ENCODE measurements around the gene ARL2BP.

Gene ARL2BP

DNA sequence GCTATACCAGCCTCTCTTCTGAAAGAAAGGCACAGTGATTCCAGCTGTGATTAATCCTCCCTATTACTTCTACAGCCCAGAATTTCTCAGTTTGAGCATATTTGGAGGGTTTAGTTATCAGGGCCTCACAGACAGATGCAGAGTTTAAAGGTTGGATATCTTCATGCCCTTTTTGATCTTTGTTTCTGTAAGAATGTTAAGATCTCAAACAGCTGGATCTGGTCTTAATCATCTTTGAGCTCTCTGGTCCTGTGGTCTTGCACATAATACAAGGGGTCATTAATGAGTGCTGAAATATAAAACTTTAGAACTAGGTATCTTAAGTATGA lies 9.1 kb upstream of the ARL2BP start:
- DNase-seq = no peak

DNA sequence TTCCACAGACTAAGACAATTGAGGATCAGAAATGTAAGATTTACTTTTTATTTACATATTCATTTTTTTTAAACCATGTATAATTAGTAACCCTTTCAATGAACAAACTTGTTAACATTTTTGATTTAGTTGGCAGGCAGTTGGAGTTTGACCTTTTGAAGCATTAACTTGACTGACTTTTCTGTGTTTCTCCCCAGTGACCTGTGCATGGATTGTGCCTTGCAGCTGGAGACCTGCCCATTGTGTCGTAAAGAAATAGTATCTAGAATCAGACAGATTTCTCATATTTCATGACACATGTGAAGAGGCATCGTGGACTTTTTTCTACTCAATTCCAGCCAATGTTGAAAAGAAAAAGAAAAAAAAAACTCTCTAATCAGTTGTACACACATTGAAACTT lies 6.4 kb upstream of the ARL2BP start:
- DNase-seq = no peak

DNA sequence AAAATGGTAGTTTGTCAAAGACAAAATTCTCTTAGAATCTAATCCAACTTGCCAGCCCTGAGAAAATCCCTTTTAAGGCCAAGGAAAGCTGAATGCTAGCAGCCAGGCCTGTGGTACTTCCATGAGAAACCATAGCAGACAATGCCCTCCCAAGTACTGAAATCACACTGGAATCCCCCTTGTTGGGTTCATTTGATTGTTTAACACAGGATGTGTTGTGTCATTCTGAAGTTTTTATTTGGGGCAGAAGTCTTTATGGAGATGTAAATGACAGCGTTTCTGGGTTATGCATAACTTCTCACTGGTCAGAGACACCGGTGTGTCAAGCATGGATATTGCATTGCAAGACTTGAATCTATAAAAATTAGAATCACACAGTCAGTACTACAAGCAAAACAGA lies 6.0 kb upstream of the ARL2BP start:
- peak; percentile 68 to 91 for DNase-seq

DNA sequence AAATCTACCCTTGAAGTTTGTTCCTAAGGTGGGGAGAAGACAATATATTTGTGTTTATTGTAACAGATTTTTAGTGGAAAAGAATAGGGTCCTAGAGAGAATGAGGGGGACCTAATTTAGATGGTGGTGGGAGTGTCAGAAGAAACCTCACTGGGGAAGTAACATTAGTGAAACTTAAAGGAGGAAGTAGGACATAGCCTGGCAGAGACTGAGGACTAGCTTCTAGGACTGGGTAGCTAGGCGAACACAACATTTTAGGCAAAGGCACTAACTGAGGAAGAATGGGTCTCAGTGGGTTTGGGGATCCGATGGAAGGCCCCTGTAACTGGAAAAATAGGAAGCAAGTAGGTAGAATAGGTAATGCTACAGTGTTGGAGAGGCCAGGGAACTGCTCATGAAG lies 4.2 kb upstream of the ARL2BP start:
- DNase-seq = peak; percentile 55 to 62

DNA sequence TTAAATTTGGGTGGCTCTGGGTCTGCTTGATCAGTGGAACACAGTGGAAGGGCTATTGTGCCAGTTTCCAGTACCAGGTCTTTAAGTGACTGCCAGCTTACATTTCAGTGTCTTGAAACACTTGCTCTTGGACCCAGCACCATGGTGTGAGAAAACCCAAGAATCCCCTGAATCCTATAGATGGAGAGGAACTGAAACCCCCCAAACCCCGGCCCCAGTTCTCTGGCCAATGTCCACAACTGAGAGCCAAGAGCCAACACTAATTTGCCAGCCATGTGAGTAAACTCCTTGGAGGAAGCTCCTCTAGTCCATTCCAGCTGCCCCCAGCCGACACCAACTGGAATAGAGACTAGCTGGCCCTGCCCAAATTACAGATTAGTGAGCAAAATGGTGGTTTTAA lies 2.4 kb upstream of the ARL2BP start:
- no peak for DNase-seq

DNA sequence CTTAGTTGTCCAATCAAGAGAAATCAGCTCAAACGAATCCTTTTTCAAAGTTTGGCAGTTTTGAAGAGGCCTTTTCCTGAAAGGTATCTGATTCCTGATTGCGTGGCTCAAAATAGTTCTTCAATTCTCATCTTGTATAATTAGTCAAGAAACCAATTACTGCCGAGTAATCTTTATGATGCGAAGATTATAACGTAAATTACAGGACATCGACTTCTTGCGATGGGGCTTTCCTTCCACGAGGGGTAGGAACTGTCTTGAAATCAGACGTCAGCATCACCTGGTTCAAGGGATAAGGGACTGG lies 644 bp upstream of the ARL2BP start:
- no peak for DNase-seq

DNA sequence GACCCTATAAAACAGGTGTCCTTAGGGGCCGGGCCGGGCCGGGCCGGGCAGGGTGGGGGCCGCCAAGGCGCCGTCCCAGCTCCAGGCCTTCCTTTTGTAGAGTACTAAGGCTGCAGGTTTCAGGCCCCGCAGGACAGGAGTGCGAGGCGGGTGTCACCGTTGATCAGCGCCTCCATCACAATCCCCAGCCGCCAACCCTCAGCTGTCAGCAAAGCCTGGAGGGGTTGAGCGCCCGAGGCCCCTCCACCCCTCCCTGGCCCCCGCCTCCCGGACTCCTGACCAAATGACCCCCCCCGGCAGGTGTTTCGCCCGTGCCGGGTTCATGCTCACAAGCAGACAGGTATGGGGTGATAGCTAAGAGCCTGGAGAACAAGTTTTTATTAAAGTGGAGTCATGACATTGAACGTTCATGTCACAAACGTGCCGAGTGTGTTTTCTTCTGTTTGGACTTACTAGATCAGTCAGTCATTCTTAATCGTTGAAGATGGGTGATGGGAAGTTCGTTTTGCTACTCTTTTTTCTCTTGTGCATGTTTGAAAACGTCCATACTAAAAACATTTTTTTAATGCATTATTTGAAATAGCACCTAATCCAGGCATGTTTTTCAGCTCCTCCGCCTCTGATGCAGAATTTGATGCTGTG lies 534 bp downstream of the ARL2BP start:
- DNase-seq = no peak

DNA sequence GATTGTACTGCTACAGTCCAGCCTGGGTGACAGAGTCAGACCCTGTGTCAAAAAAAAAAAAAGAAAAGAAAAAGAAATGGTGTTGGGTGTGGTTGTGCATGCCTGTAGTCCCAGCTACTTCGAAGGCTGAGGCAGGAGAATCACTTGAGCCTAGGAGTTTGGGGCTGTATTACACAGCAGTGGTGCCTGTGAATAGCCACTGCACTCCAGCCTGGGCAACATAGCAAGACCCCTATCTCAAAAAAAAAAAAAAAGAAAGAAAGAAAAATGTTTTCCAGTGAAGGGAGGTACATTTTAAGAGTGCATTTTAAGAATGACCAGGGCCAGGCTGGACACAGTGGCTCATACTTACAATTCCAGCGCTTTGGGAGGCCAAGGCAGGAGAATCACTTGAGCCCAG lies 6.3 kb downstream of the ARL2BP start:
- DNase-seq = no peak

DNA sequence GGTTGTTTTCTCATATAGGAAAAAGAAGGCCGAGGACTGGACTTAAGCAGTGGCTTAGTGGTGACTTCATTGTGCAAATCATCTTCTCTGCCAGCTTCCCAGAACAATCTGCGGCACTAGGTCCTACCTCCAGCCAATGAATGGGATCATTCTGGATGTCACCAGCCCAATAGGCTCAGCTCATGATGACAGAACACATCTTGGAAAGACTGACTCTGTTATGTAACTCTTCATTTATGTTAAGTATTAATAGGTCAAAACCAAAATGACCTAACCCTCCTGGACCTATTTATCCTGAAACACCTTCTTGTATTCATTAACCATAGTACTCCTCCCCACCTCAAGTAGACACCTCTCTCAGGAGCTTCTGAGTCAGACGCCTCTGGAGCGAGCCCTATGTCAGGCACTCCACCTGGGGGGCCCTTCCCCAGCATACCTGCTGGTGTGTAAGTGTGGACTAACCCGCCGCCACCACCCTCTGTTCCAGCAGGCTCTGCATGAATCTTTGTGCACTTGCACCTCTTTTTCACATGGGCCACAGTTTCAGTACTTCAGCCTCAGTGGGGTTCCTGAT lies 7.2 kb downstream of the ARL2BP start:
- DNase-seq = no peak

DNA sequence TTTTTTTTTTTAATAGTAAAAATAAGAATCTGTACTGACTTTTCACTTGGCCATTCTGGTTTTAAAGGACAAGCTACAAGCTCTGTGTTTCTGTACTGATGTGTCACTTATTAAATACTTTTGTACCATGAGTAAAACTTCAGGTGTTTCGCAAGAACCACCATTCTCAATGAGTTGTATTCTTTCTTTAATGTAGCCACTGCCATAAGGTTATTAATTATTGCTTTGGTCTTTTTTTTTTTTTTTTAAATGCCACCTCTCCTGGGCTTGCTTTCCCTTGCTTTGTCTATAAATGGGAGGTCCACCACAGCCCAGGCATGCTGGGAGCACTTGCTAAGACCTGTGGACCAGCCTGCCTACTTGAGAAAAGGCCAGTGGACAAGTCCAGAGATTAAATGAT lies 8.4 kb downstream of the ARL2BP start:
- no peak for DNase-seq

DNA sequence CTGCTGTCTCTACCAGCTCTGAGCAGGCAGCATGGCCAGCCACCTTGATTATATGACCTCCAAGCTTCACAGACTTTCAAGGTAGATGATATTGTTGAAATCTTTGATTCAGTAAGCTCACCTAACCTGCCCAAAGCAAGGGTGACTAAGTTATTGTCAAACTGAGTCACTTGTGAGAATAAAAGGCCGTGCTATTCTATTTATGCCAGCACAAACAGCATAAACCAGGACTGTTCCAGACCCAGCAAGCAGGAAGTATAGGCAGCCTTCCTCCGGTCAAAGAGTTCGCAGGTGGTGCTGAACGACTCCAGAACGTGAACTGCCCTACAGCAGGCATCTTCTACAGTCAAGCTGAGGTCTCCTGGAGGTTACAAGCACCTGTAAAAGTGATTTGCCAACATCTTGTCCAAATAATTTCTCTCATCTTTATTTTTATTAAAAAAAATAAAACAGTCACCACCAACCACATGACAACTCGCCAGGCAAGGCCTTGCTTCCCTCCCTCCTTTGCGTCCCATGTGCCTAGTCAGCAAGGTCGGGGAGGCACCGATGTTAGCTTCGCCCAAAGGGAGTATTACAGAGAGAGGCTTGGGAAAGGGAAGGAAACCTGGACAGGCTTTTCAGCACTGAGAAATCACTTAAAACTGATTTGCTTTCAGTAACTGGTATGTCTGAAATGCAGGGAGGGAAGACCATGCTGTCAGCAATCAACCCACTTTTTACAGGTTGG lies 10.8 kb downstream of the ARL2BP start:
- no peak for DNase-seq

DNA sequence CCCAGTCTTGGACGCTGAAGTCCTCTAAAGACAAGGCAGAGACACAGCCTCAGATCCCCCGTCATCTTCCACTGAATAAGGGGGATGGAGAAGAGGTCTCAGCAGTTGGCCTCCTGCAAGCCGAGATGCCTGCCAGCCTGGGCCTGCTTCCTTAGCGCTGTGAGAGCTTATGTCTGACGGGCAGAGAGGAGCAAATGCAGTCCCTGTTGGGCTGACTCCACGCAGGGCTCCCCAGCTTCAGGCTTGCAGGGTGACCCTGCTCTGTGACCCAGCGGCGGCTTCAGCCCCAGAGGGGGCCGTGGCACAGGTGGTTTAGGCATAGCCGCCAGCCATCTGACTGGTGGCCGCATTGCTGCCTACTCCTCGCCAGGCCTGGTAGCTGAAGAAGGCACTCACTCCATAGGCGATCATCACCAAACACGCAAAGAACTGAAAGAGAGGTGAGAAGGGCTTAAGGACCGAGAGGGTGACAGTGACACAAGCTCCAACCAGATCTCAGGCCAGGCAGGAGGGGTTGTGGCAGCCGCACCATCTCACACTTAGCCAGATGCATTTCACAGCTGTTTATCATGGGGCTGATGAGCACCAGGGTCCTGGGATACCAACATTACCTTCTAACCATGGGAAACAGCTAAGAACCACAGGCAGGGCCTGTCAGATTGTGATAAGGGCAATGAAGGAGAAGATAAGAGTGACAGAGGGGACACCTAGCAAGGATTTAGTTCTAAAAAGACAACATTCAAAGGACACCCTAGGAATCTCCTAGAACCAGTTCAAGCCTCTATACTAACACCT lies 11.7 kb downstream of the ARL2BP start:
- DNase-seq = no peak

DNA sequence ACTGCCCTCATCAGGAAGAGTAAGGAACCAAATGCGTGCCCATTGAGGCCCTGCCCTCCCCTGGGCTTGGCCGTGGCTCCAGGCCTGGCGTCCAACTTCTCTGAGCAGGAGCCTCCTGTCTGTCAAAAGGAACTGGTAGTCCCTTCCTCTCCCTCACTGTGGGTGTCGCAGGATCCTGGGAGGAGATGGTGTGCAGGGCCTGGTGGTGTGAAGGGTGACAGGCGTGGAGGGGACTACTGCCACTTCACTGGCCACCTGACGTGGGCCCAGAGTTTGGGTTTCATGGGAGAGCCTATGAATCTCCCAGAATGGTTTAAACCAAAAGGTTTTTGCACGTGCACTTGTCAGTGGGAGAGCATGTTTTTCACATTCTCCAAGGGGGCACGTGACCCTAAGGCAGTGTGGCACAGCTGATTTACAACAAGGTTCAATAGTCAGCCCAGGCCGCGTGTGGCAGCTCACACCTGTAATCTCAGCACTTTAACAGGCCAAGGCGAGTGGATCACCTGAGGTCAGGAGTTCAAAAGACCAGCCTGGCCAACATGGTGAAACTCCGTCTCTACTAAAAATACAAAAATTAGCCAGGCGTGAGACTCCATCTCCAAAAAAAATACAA lies 12.5 kb downstream of the ARL2BP start:
- no peak for DNase-seq

DNA sequence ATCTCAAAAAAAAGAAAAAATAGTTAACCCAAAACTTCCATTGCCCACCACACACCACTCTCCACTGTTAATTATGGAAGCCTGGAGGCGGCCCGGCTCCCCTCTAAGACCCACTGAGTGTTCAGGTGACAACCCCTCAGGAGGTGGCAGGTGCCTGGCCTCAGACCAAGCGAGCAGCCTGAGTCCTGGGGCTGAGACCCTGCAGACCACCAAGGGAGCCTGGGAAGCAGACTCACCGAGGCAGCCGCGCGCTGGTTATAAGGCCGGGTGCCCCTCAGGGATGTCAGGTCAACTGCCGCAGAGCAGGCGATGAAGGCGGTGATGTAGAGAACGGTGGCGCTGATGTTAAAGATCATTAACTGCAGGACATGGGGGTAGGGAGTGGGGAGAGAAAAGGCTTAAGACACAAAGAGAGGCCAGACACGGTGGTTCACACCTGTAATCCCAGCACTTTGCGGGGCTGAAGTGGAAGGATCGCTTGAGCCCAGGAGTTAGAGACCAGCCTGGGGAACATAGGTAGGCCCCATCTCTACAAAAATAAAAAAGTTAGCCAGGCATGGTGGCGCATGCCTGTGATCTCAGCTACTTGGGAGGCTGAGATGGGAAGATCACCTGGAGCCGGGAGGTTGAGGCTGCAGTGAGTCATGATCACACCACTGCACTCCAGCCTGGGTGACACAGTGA lies 13.3 kb downstream of the ARL2BP start:
- DNase-seq = no peak

DNA sequence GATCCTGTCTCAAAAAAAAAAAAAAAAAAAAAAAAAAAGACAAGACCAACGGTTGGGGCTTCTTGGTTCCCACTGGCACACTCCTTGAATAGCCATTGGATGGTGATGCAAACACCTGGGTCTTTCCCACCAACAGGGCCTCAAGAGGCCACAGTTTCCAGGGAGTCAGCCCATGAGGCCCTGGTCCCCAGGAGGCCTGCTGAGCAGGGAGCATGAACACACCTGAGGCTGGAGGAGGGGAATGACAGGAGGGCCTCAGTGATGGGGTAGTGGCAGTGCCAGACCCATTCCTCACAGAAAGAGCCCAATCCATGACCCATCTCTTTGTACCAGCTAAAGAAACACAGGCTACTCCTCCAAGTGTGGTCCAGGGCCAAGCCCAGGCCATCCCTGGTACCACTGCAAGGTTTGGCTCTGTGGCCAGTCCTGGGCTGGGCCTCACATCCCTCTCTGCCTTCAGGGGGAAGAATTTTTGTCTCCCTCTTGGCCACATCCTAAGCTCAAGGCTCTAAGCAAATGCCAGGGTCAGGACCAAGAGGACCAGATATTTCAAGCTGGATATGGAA lies 13.9 kb downstream of the ARL2BP start:
- no peak for DNase-seq

DNA sequence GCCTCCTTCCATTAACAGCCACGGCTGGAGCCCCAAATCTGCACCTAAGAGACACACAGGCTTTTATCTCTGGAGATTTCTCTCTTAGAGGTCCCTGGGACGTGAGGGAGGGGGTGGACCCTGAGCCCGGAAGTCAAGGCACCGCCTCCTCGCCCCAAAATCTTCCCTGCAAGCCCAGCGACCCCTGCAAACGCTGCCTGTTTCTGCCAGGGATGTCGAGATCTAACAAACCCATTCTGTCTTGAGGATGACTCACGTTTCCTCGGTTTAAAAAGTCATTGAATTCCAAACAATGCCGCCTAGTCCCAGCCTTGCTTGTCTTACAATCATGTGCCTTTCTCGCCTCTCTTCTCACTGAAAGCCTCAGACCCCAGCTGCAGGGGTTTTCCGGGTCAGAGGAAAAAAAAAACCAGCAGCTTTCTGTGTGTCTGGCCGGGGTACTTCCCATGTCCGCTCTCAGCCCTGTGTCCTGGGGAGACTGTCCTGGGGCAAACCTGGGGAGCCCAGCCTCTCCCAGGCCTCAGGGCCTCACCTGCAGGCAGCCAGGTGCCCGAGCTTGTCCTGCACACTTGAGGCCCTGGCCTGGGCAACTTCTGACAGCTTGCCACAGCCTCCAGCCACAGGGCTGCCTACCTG lies 15.4 kb downstream of the ARL2BP start:
- DNase-seq = no peak

DNA sequence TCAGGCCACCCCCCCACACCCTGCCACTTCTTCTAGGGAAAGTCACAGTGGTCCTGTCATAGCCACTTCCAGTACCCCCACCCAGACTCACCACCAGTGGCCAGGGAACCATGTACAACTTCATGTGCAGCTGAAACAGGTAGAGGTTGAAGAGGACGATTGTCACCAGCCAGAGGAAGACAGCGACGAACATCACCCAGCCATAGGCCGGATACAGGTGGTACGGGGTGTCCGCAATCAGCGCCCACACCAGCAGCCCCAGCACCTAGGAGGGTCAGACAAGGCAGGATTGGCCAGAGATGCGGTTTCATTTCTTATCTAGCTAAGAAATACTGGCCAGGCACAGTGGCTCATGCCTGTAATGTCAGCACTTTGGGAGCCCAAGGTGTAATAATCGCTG lies 16.7 kb downstream of the ARL2BP start:
- DNase-seq = no peak

DNA sequence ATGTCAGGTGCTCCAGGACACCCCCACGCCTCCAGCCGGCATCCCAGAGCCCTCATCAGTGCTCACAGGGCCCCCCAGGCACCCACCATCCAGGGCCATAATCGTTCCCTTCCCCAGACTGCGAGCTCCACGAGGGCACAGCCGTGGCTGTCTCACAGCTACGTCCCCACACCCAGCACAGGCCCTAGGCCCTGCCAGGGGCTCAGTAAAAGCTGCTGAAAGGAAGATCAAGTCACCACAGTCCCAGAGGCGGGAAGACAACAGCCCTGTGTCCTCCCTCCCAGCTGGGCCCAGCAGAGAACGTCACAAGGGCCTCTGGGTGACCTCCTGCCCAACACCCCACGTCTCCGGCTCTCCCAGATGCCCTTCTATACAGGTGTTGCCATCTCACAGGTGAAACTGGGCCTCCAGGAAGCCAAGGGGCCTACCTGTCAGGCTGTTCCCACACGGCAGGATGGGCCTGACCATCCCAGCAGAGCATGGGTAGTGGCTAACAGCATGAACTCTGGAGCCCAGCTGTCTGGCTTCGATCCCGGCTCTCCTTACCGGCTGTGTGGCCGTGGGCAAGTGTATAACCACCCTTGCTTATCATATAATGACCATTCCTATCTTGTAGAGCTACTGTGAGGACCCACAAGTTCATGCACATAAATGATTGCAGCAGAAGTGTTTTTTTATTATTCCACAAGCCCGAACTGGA lies 17.9 kb downstream of the ARL2BP start:
- DNase-seq = no peak

DNA sequence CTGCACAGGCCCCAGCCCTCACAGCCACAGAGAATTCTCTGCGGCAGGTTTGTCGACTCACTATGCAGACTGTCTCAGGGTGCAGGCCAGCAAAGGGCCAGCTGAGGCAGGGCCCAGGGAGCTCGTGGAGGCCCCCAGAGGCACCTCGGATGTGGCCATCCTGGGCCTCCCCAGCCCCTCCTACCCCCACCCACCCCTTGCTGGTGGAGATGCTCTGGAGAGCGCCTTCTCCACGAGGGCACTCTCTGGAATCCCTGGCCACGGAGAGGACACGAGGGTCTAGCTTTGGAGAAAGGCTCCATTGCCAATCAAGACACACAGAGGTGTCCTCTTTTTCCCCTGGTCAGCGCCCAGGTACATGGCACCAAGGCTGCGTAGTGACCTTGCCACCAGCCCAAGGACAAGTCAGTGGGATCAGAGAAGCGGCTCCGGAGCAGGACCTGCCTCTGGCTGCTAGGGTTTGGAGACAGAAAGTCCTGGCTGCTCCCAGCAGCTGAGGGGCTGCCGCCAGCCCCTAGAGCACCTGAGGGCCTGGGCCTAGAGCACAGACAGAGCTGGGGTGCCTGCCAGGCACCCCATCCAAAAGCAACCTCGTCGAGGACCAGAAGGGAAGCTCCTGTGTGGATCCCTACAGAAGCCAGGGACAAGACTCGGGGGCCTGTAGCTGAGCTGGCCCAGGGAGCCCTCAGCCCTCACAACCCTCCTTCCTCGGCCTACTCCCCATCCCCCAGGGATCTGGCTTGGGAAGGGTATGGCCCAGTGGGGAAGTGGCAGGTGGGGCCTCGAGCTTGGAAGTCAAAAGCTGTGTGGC lies 18.7 kb downstream of the ARL2BP start:
- no peak for DNase-seq

DNA sequence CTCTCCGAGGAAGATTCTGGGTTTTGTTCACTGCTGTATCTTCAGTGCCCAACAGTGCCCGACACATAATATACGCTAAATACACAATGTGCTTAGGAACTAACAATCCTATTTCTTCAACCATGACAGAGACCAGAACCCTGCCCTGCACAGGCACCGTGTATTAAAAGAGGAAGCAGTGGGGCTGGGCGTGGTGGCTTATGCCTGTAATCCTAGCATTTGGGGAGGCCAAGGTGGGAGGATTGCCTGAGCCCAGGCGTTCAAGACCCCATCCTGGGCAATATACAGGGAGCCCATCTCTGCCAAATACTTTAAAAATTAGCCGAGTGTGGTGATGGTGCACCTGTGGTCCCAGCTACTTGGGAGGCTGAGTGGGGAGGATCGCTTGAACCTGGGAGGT lies 19.3 kb downstream of the ARL2BP start:
- no peak for DNase-seq

DNA sequence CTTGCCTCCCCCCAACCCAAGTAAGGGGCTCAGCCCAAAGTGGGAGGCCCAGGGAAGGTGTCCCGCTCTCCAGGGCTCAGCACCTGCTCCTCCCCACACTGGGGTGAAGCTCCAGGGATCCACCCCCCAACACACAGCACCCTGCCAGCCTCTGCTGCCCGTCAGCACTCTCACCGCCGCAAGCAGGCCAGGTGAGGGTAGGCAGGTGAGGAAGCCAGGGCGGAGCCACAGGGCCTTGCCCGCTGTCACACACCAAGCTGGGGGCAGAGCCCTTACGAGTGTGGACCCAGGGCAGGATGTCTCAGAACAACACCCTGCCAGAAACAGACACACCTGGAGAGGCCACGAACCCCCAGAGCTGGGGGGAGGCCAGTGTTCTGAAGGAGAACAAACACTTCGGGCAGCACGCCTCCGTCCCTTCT lies 19.9 kb downstream of the ARL2BP start:
- DNase-seq = no peak
